HG02763 (cell line): ENCODE measurements around the gene ESM1.
"Not testable (repeated sequence)": the region's sequence is repeated elsewhere in the genome, so short reads cannot be mapped to it uniquely, and the experiment has no call there.

Experiments
- ATAC-seq: cut with Tn5 transposase; IDR thresholded peaks from one replicate; pipeline ENCODE4 v1.9.1; 2021; ENCODE audit warnings: mild to moderate bottlenecking, moderate library complexity; ENCODE audit not compliant: unreplicated experiment

The ESM1 gene, protein sequence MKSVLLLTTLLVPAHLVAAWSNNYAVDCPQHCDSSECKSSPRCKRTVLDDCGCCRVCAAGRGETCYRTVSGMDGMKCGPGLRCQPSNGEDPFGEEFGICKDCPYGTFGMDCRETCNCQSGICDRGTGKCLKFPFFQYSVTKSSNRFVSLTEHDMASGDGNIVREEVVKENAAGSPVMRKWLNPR

GRCh38 chr5:54985301-54986268, at the start of gene ESM1:
Gene ESM1 (minus strand): TSS chr5:54985593. CDS start chr5:54985517, 76 bp downstream.
- ATAC-seq = no peak

- no peak for ATAC-seq
Observed at GRCh38 chr5:55033568-55033967, 48.2 kb upstream of the ESM1 start.

GRCh38 chr5:55031492-55031891, 46.1 kb upstream of the ESM1 start:
- no peak for ATAC-seq

GRCh38 chr5:55030676-55031369, 45.4 kb upstream of the ESM1 start:
- no peak for ATAC-seq

DNA sequence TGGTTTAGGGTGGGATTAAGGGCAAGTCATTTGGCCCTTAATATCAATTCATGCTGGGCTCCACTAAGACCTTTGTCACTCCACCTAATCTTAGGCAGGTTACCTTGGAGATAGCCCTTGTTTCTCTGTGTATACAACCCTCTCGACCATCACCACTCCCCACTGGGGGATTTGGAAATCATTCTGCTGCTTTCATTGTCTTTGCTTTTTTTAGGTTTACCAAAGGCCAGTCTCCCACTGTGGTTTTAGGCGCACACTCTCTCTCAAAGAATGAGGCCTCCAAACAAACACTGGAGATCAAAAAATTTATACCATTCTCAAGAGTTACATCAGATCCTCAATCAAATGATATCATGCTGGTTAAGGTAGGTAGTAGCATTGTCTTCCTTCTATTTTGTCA, 44.8 kb upstream of the ESM1 start:
- ATAC-seq = no peak

GRCh38 chr5:55027595-55027994, 42.2 kb upstream of the ESM1 start:
- no peak for ATAC-seq

DNA sequence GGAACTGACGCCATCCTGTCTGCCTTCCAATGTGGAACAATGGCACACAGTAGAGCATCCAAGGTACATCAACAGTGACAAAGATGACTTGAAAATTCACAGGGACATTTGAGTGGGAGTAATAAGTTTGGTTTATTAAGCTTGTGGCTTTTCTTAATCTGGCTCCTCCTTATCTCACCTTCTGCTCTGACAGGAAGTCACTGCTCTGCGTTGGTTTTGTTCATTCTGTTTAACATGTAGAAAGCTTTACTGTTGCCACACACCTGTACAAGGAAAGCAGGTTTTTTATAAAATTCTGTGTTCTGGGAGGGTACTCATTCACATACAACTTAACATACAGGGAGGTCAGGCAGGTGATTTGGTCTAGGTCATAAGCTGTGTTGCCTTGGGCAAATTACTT, 37.1 kb upstream of the ESM1 start:
- ATAC-seq = no peak

DNA sequence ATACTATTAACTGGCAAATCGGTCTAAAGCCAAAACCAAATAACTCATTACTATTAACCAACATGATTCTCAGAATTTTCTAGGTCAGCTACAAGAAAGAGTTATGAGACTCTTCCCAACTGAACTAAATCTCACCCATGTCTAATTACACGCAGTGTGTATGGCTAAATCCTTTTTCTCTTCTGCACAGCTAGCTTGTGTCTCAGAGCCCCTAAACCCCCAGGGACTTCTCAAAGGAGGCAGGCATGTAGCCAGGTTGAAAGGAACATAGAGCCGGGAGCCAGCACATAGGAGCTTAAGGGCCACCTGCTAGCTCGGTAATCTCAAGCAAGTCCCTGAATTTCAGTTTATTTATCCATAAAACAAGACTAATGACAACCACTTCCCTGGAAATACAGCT, 36.4 kb upstream of the ESM1 start:
- ATAC-seq = no peak

DNA sequence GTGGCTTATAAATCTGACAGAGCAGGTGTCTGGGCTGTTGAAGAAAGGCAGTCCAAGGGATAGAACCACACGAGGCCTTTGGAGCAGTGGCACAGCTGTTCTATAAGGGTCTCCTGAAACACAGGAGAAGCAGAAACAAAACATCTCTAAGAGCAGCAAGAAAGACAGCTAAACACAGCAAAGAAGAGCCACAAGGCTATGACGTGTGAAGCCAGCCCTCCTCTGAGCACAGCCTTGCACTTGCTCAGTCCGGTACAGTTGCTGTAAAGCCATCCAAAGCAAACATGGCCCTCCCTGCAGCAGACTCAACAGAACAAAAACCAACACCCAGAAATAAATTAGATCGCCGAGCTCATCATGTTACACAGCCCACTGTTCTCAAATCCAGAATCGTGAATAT, 36.0 kb upstream of the ESM1 start:
- no peak for ATAC-seq

- ATAC-seq = not testable (repeated sequence)
Observed at GRCh38 chr5:55010149-55010548, 24.8 kb upstream of the ESM1 start.

DNA sequence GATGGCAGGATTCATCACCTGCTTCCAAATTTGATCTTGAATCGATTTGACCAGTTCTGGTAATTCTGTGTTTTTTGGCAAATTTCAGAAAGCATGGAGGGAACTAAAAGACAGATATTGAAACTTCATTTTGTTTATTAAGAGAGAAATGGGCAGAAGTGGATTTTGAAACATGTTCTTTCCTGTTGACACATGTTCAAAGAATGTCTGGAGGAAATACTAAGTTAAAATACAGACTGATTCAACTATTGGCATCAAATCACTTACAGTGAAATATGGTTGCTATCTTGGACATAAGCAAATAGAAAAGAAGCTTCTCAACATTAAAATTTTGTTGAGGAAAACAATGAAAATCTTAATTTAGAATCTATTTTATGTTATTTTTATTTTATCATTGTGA, 19.3 kb upstream of the ESM1 start:
- no peak for ATAC-seq

DNA sequence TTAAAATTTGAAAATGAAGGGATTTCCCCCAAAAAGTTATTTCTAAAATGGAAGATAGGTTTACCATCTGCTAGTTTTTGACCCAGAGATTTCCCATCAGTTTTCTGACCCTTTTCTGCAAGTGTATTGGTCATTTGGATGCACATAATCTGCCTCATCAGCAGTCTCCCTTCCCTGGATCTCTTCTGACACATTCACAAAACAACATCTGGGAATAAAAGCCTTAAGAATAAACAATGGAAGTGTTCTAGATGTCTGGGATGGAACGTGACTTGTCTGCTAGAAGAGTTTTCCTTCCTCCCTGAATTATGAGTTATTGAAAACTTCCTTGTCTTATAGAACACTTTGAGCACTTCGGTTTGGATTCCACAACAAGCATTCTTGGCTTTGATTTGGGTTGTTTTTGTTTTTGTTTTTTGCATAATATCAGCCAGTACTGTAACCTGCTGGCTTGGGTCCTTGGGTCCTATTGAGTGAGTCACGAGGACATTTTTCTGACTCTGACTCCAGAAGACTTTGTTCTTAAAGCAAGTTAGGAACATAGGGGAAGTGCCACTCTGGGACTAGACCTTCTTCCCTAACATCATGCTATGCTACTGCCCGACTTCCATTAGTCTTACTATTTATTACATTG, 18.2 kb upstream of the ESM1 start:
- no peak for ATAC-seq

DNA sequence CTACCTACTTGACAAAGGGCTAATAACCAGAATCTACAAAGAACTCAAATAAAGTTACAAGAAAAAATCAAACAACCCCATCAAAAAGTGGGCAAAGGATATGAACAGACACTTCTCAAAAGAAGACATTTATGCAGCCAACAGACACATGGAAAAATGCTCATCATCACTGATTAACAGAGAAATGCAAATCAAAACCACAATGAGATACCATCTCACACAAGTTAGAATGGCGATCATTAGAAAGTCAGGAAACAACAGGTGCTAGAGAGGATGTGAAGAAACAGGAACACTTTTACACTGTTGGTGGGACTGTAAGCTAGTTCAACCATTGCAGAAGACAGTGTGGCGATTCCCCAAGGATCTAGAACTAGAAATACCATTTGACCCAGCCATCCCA, 16.8 kb upstream of the ESM1 start:
- not testable (repeated sequence) for ATAC-seq

- ATAC-seq = no peak
Observed at GRCh38 chr5:54997081-54997480, 11.7 kb upstream of the ESM1 start.

DNA sequence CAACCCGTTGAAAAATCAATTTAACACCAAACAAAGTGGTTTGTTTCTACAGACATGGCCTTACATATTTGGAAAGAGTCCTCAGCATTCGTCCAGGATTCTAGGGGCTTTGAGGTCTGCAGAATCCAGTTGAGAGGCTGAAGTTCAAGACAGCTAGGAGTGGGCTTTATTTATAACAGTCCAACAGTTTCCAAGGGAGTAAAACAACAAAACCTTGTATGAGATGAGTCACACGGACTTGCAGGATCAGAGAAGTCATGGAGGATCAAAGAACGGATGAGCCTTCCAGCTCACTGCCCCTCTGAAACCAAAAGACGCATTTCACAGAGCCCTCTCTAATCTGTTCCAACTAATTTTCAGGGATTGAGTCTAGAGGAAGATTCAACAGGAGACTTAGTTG, 11.1 kb upstream of the ESM1 start:
- ATAC-seq = no peak

DNA sequence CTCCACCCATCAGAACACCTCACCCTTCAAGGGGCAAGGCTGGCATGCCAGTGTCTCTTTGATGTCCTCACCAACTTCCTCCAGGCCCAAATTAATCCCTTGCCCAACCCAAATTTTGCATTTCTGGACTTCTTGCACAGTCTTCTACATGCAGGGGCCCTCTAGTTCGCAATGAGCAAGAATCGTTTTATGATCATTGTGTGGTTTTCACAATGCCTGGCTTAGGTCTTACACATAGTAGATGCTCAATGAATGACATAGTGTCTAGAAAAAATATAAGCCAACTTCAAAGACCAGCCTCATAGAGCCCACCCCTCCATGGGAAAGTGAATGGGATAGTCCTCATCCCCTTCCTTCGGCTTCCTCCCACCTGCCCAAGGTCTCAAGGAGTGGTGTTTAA, 9.8 kb upstream of the ESM1 start:
- no peak for ATAC-seq

GRCh38 chr5:54994628-54995027, 9.2 kb upstream of the ESM1 start:
- ATAC-seq = no peak

- ATAC-seq = no peak
Observed at GRCh38 chr5:54993318-54993717, 7.9 kb upstream of the ESM1 start.

GRCh38 chr5:54991416-54991815, 6.0 kb upstream of the ESM1 start:
- ATAC-seq = no peak

- no peak for ATAC-seq
Observed at GRCh38 chr5:54990841-54991258, 5.5 kb upstream of the ESM1 start.

- ATAC-seq = no peak
Observed at GRCh38 chr5:54988817-54989216, 3.4 kb upstream of the ESM1 start.
